ENCODE data around the gene KCTD16. TPM values are rescaled to one million over a fixed set of nuclear protein-coding genes. Genes with fewer than 3 reads are reported as not detected.

KCTD16 gene
- total RNA-seq, 3 donors from 2014 or later = not detected

DNA sequence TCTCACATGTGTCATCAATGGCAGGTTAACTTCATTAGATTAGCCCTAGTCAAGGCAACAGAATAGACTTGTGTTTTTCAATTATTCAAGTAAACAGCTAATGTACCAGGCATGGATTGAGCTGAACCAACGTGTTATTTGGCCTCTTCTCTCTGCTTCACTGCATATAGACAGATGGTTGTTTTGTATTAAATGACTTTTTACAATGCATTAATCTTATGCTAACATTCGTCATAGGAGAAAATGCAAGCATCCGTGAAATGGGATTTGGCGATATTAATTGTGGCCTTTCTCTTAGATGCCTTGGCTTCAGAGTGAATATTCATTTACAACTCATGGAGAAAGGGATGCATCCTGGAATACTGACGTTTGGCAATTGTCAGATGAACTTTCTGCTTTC is 208.0 kb downstream of the KCTD16 start:
- H3K27me3 Mint-ChIP-seq (ENCODE audit: low read depth) = no peaks in the 10 kb centered on the region
- H3K4me1 Mint-ChIP-seq (ENCODE audit: low read depth) = no peaks in the 10 kb centered on the region
- DNase-seq = no peak
- H3K9me3 Mint-ChIP-seq = peaks cover 13% of the 10 kb centered on the region
- ATAC-seq = no peak
- no peak overlapping the region for H3K4me3 Mint-ChIP-seq
- H3K36me3 Mint-ChIP-seq (ENCODE audit: insufficient read depth) = no peaks in the 10 kb centered on the region

DNA sequence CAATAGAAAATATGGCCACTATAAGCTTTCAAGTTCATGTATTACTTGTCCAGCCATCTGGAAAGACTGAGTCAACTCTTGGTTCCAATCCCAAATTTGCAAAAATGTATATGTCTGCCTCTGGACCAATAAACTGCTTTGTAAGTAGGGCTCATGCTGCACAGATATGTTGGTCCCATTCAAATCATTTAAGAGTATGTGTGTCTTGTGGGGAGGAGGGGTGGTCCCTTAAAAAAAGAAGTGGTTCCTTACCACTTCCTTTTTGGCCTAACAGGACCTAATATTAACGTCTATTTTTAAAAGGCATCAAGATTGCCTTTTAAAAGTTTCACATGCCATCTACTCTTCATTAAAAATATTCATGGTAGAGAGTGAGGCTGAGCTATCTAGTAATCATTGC is 214.9 kb downstream of the KCTD16 start:
- ATAC-seq = no peak
- H3K27me3 Mint-ChIP-seq (ENCODE audit: low read depth) = no peaks in the 10 kb centered on the region
- no peaks in the 10 kb centered on the region for H3K4me1 Mint-ChIP-seq (ENCODE audit: low read depth)
- H3K9me3 Mint-ChIP-seq = peaks cover 11% of the 10 kb centered on the region
- no peak overlapping the region for H3K4me3 Mint-ChIP-seq
- no peak for DNase-seq
- H3K36me3 Mint-ChIP-seq (ENCODE audit: insufficient read depth) = no peaks in the 10 kb centered on the region

DNA sequence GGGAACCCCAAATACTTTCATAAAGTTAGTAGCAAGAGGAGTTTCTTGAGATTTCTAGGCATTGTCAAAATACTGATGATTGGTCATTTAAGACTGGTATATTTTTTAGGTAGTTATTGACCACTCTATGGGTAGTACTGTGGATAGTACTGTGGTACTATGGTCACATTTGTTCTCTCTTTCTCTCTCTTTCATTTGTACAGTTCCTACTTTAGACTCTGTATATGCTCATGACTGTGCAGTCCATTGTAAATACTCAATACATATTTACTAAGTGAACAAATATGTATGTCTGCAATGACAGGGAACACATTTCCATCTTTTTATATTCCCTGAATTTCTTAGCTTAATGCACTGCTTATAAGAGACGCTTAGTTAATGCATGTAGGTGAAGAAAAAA is 215.6 kb downstream of the KCTD16 start:
- no peak overlapping the region for H3K4me3 Mint-ChIP-seq
- no peaks in the 10 kb centered on the region for H3K36me3 Mint-ChIP-seq (ENCODE audit: insufficient read depth)
- ATAC-seq (no peak), DNase-seq (no peak)
- peaks cover 5% of the 10 kb centered on the region for H3K9me3 Mint-ChIP-seq
- H3K27me3 Mint-ChIP-seq (ENCODE audit: low read depth) = no peaks in the 10 kb centered on the region
- no peaks in the 10 kb centered on the region for H3K4me1 Mint-ChIP-seq (ENCODE audit: low read depth)

DNA sequence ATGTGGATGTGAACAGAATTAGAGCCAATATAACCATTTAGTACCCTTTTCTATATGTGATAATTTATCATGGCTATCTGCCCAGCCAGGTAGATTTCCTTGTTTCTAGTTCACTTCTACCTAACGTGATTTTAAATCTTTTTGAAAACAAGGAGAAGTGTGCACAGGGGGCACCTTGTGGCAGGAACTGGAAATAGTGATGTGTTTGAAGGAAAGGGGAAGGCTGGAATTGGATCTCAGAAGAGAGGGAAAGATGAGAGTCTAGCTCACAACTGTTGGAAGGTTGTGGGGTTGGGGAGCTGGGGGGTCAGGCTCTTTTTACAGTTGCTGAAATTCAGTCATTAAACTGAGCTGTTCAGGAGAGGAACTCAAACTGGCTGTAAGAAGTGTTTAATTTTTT is 219.5 kb downstream of the KCTD16 start:
- Mint-ChIP-seq H3K4me1 (ENCODE audit: low read depth) (no peaks in the 10 kb centered on the region), H3K27me3 (ENCODE audit: low read depth) (no peaks in the 10 kb centered on the region), H3K9me3 (no peaks in the 10 kb centered on the region), H3K36me3 (ENCODE audit: insufficient read depth) (no peaks in the 10 kb centered on the region), H3K4me3 (no peak overlapping the region)
- DNase-seq (no peak), ATAC-seq (no peak)

DNA sequence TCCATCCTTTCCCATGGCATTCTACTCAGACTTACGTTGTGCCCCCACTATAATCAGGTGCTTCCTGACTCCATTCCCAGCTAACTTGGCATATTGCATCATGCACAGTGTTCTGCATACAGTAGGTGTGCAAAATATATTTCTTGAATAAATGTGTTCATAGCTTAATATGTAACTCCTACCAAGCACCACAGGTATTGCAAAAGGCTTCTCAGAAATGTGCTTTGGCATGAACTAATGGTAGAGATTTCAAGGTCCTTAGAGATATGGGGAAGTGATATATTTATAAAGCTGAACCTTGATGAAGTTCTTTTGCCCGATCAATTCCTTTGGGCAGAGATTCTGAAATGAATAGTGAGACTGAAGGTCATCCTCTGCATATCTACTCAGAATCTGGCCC is 220.4 kb downstream of the KCTD16 start:
- Mint-ChIP-seq H3K4me1 (ENCODE audit: low read depth) (no peaks in the 10 kb centered on the region), H3K9me3 (no peaks in the 10 kb centered on the region), H3K36me3 (ENCODE audit: insufficient read depth) (no peaks in the 10 kb centered on the region), H3K27me3 (ENCODE audit: low read depth) (no peaks in the 10 kb centered on the region), H3K4me3 (no peak overlapping the region)
- DNase-seq = no peak
- no peak for ATAC-seq

DNA sequence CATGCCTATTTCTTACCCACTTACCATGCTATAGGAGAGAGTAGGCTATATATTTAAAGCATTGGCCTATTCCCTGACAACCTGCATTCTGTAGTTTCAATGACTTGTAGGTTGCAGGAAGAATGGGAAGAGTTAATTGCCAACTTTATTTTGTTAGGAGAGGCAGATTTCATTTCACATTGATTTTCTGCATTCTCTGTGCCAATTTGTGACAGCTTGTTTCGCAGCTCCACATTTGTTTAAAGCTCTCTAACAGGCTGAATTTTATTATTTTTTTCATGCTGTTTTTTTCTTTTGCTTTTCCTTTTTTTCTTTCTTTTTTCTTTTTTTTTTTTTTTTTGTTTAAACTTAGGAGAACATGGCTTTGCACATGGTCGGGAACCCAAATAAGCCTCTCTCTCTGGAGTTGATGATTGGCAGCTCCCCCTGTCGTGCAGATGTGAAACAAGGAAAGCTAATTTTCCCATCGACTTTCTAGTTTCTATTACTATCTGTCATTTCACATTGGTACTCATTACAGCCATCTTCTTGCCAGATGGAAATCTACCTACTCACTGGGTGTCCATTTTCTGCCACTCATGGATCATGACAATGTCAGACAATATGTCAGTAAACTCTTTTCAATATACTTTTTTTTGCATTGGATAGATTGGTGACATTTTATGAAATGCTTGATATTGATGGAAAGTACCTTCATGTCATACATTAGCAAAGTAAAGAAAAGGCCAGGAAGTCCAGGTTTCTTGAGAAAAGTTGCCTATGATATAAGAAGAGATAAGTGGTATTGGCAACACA is 223.2 kb downstream of the KCTD16 start:
- H3K27me3 Mint-ChIP-seq (ENCODE audit: low read depth) = no peaks in the 10 kb centered on the region
- ATAC-seq (no peak), DNase-seq (no peak)
- H3K9me3 Mint-ChIP-seq = no peaks in the 10 kb centered on the region
- no peaks in the 10 kb centered on the region for H3K4me1 Mint-ChIP-seq (ENCODE audit: low read depth)
- H3K36me3 Mint-ChIP-seq (ENCODE audit: insufficient read depth) = no peaks in the 10 kb centered on the region
- no peak overlapping the region for H3K4me3 Mint-ChIP-seq

DNA sequence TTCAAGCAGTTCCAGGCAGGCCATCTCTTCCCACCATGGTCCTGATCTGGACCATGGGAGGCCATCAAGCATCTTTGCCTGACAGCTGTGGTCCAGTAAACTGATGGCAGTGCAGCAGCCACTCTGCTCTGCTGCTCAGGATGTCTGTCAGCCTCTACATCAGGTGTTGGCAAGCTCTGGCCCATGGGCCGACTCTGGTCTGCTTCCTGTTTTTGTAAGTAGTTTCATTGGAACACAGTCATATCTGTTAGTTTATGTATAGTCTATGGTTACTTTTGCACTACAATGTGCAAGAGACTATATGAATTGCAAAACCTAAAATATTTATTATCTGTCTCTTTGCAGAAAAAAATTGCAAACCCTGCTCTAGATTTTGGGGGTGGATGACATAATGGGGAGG is 225.0 kb downstream of the KCTD16 start:
- Mint-ChIP-seq H3K36me3 (ENCODE audit: insufficient read depth) (no peaks in the 10 kb centered on the region), H3K4me1 (ENCODE audit: low read depth) (no peaks in the 10 kb centered on the region), H3K4me3 (no peak overlapping the region), H3K27me3 (ENCODE audit: low read depth) (no peaks in the 10 kb centered on the region), H3K9me3 (no peaks in the 10 kb centered on the region)
- ATAC-seq = no peak
- DNase-seq = no peak

DNA sequence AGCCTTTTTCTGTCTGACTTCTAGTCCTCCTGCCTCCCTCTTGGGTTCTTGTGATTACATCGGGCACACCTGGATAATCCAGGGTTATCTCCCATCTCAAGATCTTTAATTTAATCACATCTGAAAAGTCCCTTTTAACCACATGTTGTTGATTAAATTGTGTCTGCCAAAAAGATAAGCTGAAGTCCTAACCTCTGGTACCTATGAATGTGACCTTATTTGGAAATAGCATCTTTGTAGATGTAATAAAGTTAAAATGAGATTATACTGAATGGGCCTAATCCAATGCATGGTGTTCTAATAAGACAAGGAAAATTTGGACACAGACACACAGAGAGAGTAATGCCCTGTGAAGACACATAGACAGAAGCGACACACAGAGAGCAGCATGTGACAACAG is 232.4 kb downstream of the KCTD16 start:
- H3K9me3 Mint-ChIP-seq = no peaks in the 10 kb centered on the region
- H3K27me3 Mint-ChIP-seq (ENCODE audit: low read depth) = no peaks in the 10 kb centered on the region
- H3K4me3 Mint-ChIP-seq = no peak overlapping the region
- DNase-seq (no peak), ATAC-seq (no peak)
- no peaks in the 10 kb centered on the region for H3K36me3 Mint-ChIP-seq (ENCODE audit: insufficient read depth)
- no peaks in the 10 kb centered on the region for H3K4me1 Mint-ChIP-seq (ENCODE audit: low read depth)

DNA sequence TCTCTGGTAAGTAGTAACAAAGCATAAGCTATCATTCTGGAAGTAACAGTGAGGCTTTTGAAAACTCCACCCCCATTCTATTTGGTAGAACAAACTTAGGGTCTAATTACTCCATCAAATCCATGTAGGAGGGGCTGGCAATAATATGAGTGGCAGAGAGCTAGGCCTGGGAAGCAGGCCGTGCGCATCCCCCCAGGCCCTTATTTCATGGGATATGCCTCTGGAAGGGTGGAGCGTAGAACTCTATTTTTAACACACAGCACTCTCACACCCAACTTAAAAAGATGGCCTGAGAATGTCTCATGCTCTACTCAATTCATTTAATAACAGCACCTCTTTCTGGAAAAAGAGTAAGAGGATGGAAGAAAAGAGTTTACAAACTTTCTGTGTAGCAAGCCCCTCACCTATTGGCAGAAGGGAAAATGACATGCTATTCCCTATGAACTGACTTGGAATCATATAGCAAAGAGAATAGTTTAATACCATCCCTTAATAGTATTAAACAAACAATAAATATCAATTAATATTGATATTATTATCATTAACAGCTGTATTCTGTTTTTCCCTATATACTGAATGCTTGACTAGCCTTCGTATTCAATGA is 233.2 kb downstream of the KCTD16 start:
- DNase-seq (no peak), ATAC-seq (no peak)
- peaks cover 4% of the 10 kb centered on the region for H3K9me3 Mint-ChIP-seq
- H3K27me3 Mint-ChIP-seq (ENCODE audit: low read depth) = no peaks in the 10 kb centered on the region
- no peaks in the 10 kb centered on the region for H3K4me1 Mint-ChIP-seq (ENCODE audit: low read depth)
- H3K4me3 Mint-ChIP-seq = no peak overlapping the region
- H3K36me3 Mint-ChIP-seq (ENCODE audit: insufficient read depth) = no peaks in the 10 kb centered on the region

DNA sequence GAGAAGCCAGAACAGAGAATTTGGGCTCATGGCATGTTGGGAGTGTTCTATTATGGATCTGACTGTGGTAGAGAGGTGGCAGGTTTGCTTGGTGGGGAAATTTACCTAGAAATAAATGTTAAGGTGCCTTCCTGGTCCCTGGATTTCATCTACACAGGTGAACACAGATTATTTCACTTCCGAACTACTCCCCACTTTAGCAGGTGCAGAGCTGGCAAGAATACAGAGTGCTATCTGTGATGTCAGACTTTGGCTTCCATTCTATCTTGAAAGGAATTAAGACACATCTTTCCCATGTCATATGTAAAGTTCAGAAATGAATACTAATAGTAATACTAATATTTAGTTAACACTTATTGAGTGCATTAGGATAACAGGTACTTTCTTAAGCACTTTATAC is 234.0 kb downstream of the KCTD16 start:
- H3K27me3 Mint-ChIP-seq (ENCODE audit: low read depth) = no peaks in the 10 kb centered on the region
- no peak for DNase-seq
- H3K4me3 Mint-ChIP-seq = no peak overlapping the region
- peaks cover 4% of the 10 kb centered on the region for H3K9me3 Mint-ChIP-seq
- ATAC-seq = no peak
- no peaks in the 10 kb centered on the region for H3K36me3 Mint-ChIP-seq (ENCODE audit: insufficient read depth)
- no peaks in the 10 kb centered on the region for H3K4me1 Mint-ChIP-seq (ENCODE audit: low read depth)

DNA sequence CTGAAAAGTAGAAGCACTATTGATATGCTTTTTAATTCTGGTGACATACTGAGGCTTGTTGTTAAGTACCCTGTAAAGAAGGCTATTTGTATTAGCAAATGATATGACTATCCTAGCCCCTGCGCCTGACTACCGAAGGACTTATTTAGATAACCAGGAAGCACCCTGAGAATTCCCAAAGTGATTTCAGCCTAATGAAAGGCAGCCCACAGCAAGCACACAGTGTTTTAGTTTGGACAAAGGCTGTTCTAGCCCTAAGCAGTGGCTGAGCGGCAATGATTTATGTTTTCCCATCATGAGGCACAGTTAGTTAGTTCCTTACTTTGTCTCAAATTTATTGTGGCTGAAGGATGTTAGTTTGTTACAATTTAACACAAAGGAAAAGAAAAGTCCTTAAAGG is 235.3 kb downstream of the KCTD16 start:
- H3K4me1 Mint-ChIP-seq (ENCODE audit: low read depth) = no peaks in the 10 kb centered on the region
- H3K36me3 Mint-ChIP-seq (ENCODE audit: insufficient read depth) = no peaks in the 10 kb centered on the region
- no peak overlapping the region for H3K4me3 Mint-ChIP-seq
- H3K9me3 Mint-ChIP-seq = peaks cover 4% of the 10 kb centered on the region
- H3K27me3 Mint-ChIP-seq (ENCODE audit: low read depth) = no peaks in the 10 kb centered on the region
- DNase-seq (no peak), ATAC-seq (no peak)

DNA sequence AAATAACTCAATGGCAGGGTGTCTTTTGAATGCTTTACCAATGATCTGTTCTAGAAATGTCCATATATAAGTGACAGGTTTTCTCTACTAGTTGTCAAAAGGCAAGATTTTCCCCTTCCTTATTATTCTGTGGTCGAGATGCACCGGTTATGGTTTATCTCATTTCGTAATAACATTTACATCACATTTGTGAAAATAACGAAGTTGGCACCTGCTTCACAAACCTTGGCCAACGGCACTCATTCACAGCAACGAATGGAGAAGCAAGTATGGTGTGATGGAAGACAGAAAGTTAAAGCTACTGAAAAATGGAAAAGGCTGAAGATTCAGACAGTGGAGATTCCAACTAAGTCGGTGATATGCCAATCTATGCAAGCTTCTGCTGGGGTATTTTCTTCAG is 235.8 kb downstream of the KCTD16 start:
- Mint-ChIP-seq H3K9me3 (peaks cover 4% of the 10 kb centered on the region), H3K4me1 (ENCODE audit: low read depth) (no peaks in the 10 kb centered on the region), H3K36me3 (ENCODE audit: insufficient read depth) (no peaks in the 10 kb centered on the region), H3K27me3 (ENCODE audit: low read depth) (no peaks in the 10 kb centered on the region), H3K4me3 (no peak overlapping the region)
- DNase-seq = no peak
- ATAC-seq = no peak

DNA sequence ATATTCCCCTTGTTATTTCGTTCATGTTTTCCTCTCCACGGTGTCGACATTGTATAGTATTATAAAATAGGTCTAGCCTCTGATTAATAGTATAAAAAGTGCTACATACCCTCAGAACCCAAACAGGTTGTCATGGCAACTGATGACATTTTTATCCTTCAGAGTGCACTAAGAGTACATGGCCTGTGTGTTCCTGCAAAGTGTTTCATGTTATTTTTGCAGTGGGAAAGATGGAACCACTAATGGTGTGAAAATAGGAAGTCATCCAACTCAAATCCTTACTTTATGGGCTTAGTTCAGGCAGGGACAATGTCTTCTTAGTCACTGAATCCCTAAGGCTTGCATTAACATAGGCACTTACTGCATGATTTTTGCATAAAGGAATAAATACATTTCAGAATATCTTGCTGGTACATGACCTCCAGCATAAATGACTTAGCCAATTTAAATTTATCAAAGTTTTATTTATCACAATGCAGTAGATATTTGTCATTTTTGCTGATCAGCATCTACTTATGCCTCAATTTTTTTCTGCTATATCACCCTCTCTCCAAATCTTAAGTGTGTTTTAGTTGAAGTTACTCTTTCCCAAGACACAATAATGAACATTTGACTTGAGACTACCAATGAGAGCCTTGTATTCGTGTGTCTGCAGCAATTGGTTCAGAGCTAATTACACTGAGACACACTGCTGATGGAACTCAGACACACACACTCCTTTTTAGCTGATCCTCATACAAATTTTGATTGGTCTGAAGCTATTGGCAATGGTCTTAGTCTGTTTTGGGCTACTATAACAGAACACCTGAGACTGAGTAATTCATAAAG is 243.7 kb downstream of the KCTD16 start:
- DNase-seq (no peak), ATAC-seq (no peak)
- Mint-ChIP-seq H3K4me3 (no peak overlapping the region), H3K27me3 (ENCODE audit: low read depth) (no peaks in the 10 kb centered on the region), H3K9me3 (peaks cover 16% of the 10 kb centered on the region), H3K4me1 (ENCODE audit: low read depth) (no peaks in the 10 kb centered on the region), H3K36me3 (ENCODE audit: insufficient read depth) (no peaks in the 10 kb centered on the region)

DNA sequence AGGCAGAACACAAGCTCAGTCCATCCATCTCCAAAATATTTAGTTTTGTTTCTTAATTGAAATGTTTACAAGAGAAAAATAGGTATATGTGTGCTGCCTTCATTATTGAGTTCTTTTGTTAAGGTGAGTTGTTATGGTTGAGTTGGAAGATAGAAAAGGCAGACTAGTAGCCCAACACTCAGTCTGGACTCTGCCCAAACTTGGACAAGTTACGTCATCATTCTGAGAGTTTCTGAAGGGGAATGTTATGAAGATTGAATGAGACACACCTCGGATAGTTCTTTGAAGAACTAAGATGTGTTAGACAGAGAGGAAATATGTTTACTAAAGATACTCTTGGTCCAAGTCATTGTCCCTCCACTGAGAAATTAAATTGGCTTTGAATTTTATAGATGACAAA is 245.5 kb downstream of the KCTD16 start:
- ATAC-seq (no peak), DNase-seq (no peak)
- H3K27me3 Mint-ChIP-seq (ENCODE audit: low read depth) = no peaks in the 10 kb centered on the region
- H3K36me3 Mint-ChIP-seq (ENCODE audit: insufficient read depth) = no peaks in the 10 kb centered on the region
- H3K4me3 Mint-ChIP-seq = no peak overlapping the region
- H3K4me1 Mint-ChIP-seq (ENCODE audit: low read depth) = no peaks in the 10 kb centered on the region
- H3K9me3 Mint-ChIP-seq = peaks cover 16% of the 10 kb centered on the region

DNA sequence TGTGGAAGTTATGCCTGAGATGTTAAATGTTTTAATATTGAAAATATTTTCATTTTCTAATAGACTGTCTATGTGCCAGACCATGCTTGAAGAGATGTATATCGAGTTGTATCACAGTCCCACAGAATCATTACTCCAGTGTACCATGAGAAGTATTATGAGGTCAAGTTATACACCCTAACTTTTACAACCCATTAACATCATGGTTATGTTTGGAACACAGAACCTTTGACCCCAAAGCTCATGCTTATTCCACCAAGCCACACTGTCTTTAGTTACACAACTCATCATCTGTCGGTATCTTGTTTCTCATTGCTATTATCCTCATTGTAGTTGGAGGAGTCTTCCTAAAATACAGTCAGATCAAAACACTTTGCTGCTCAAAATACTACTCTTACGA is 248.0 kb downstream of the KCTD16 start:
- peaks cover 13% of the 10 kb centered on the region for H3K9me3 Mint-ChIP-seq
- H3K27me3 Mint-ChIP-seq (ENCODE audit: low read depth) = no peaks in the 10 kb centered on the region
- H3K4me3 Mint-ChIP-seq = no peak overlapping the region

More for the DNA sequence above, 248.0 kb downstream of the KCTD16 start:
- H3K4me1 Mint-ChIP-seq (ENCODE audit: low read depth) = no peaks in the 10 kb centered on the region
- ATAC-seq (no peak), DNase-seq (no peak)
- no peaks in the 10 kb centered on the region for H3K36me3 Mint-ChIP-seq (ENCODE audit: insufficient read depth)
